Tibial nerve (tissue), 4 donors: ENCODE measurements around the gene TMEM43.

ENCODE experiments used
- EP300 ChIP-seq, 2 donors: sonication (generic); formaldehyde crosslinking; IDR thresholded peaks; one replicate each; pipeline ENCODE4 v1.6.1; 2017; ENCODE audit warnings: antibody characterized with exemption in 2 of 2, mild to moderate bottlenecking in 1 of 2
- POLR2A ChIP-seq, 2 donors: fragments of 450-650 bp; IDR thresholded peaks; one replicate each; pipeline ENCODE4 v1.6.1; 2017; ENCODE audit warnings: antibody characterized with exemption in 2 of 2, mild to moderate bottlenecking in 2 of 2, moderate library complexity in 2 of 2
- TF ChIP-seq, protein P1 (sequence below), 5 experiments: fragments of 200-600 bp in 3 of 5; fragments of 450-650 bp in 2 of 5; sonication (generic) in 3 of 5; IDR thresholded peaks; one replicate each; pipeline ENCODE4 v1.5.1; 2016 to 2019; ENCODE audit warnings: antibody characterized with exemption in 5 of 5, mild to moderate bottlenecking in 3 of 5, moderate library complexity in 2 of 5

DNA sequence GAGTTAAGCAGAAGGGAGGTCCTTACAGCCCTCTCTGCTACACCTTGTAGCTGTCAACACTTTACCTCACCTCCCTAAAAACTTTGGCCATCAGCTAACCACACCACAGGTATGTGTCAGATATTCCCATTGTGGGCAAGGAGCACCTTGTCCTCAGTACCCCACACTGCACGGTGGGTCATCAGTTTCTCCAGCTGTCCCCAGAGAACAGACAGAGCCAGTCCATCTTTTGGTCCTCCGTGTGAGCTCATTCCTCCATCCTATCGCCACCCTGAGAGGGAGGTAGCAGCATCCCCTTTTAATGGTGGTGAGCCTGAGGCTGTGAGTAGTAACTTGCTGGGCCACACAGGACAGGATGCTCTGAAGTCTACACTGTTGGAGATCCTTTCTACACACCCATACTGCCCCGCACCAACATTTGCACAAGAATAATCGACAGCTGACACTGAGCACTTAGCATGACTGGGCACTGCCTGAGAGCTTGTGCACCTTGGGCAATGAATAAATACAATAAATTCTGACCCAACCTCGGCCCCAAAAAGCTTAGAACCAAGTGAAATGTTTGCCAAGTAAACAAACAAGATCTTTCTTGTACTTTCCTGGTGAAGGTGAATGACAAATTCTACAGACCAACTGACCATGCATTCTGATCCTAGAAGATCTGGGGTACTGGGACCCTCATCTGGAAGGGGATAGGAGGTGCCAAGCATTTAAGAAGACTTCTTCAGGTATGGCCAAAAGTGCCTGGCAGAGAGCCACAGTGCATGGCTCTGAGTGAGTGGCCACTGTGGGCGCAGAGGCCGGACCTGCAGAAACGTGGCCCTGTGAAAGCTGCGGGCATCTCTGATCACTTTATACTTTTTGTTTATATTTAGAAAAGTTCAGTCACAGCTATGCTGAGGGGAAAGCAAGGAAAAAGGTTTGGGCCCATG lies 7.1 kb upstream of the TMEM43 start:
- TF ChIP-seq, protein P1, sequence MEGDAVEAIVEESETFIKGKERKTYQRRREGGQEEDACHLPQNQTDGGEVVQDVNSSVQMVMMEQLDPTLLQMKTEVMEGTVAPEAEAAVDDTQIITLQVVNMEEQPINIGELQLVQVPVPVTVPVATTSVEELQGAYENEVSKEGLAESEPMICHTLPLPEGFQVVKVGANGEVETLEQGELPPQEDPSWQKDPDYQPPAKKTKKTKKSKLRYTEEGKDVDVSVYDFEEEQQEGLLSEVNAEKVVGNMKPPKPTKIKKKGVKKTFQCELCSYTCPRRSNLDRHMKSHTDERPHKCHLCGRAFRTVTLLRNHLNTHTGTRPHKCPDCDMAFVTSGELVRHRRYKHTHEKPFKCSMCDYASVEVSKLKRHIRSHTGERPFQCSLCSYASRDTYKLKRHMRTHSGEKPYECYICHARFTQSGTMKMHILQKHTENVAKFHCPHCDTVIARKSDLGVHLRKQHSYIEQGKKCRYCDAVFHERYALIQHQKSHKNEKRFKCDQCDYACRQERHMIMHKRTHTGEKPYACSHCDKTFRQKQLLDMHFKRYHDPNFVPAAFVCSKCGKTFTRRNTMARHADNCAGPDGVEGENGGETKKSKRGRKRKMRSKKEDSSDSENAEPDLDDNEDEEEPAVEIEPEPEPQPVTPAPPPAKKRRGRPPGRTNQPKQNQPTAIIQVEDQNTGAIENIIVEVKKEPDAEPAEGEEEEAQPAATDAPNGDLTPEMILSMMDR (IDR thresholded peaks at IDR 0.05) = no peak
- TF ChIP-seq POLR2A (IDR thresholded peaks at IDR 0.05) (no peak), EP300 (IDR thresholded peaks at IDR 0.05) (no peak)
